Brain microvascular endothelial cell (primary cell): ENCODE results near the gene WNT3.

Experiments used
- DNase-seq: peaks from one replicate; pipeline ENCODE4 v3.0.0-alpha.2; 2020
- H3K27ac ChIP-seq: fragments of 250-450 bp; sonication (Bioruptor Pico); 2 replicates; pipeline ENCODE4 v1.5.1; 2020; ENCODE audit warnings: mild to moderate bottlenecking, moderate library complexity
- H3K27me3 ChIP-seq: fragments of 250-450 bp; sonication (Bioruptor Pico); replicated peaks from 2 replicates; pipeline ENCODE4 v1.5.1; 2020; ENCODE audit warnings: mild to moderate bottlenecking
- H3K36me3 ChIP-seq: fragments of 250-450 bp; sonication (Bioruptor Pico); replicated peaks from 2 replicates; pipeline ENCODE4 v1.5.1; 2020; ENCODE audit warnings: mild to moderate bottlenecking
- H3K4me3 ChIP-seq: 2 replicates; pipeline ENCODE4 v1.5.1; 2011; ENCODE audit warnings: low read depth, mild to moderate bottlenecking, control low read depth, low read length, moderate library complexity
- CTCF ChIP-seq: IDR thresholded peaks from 2 replicates; pipeline ENCODE4 v1.5.1; 2011; ENCODE audit warnings: low read depth, mild to moderate bottlenecking, moderate library complexity, low read length, control low read depth, inconsistent platforms; ENCODE audit errors: missing control alignments
- in situ Hi-C: cut with HindIII; loops from 2 replicates; pipeline ENCODE4 v1.10.0; 2017; ENCODE audit warnings: low sequenced_read_pairs, low pct_ligation_motif_present

Gene WNT3

GRCh38 chr17:46809110-46809571 lies 9.4 kb downstream of the WNT3 start:
- Histone ChIP-seq H3K27me3 (peaks cover 10% of the 10 kb centered on the region), H3K27ac (no peak overlapping the region)

GRCh38 chr17:46805771-46806170 lies 12.7 kb downstream of the WNT3 start:
- in situ Hi-C loops, result no loop called here
- Histone ChIP-seq H3K4me3 (no peak overlapping the region), H3K27me3 (peaks cover 3% of the 10 kb centered on the region), H3K36me3 (no peaks in the 10 kb centered on the region), H3K27ac (no peak overlapping the region)
- no peak for TF ChIP-seq CTCF
- no peak for DNase-seq

More at GRCh38 chr17:46809110-46809571, 9.4 kb downstream of the WNT3 start:
- no peak for DNase-seq
- H3K4me3 ChIP-seq, result no peak overlapping the region
- TF ChIP-seq CTCF, result no peak
- H3K36me3 ChIP-seq, result no peaks in the 10 kb centered on the region
- in situ Hi-C loops, result no loop called here

GRCh38 chr17:46803544-46803943 lies 14.9 kb downstream of the WNT3 start:
- no peak overlapping the region for H3K27ac ChIP-seq
- H3K4me3 ChIP-seq, result no peak overlapping the region
- in situ Hi-C loops, result no loop called here
- peaks cover 3% of the 10 kb centered on the region for H3K27me3 ChIP-seq
- no peaks in the 10 kb centered on the region for H3K36me3 ChIP-seq
- DNase-seq, result no peak
- no peak for TF ChIP-seq CTCF

- no peak for TF ChIP-seq CTCF
- H3K27me3 ChIP-seq, result peaks cover 3% of the 10 kb centered on the region
- DNase-seq, result no peak
- H3K36me3 ChIP-seq, result no peaks in the 10 kb centered on the region
- in situ Hi-C loops, result no loop called here
- no peak overlapping the region for H3K27ac ChIP-seq
- no peak overlapping the region for H3K4me3 ChIP-seq
These were observed 15.7 kb downstream of the WNT3 start for GRCh38 chr17:46802800-46803199.

GRCh38 chr17:46800573-46800972 lies 17.9 kb downstream of the WNT3 start:
- no peak for TF ChIP-seq CTCF
- DNase-seq, result no peak
- Histone ChIP-seq H3K27ac (no peak overlapping the region), H3K4me3 (no peak overlapping the region), H3K27me3 (peaks cover 2% of the 10 kb centered on the region), H3K36me3 (no peaks in the 10 kb centered on the region)
- in situ Hi-C loops, result no loop called here

GRCh38 chr17:46796956-46797530 lies 21.4 kb downstream of the WNT3 start:
- Histone ChIP-seq H3K36me3 (no peaks in the 10 kb centered on the region), H3K27ac (no peak overlapping the region), H3K27me3 (peaks cover 10% of the 10 kb centered on the region), H3K4me3 (no peak overlapping the region)
- no peak for DNase-seq
- in situ Hi-C loops, result no loop called here
- TF ChIP-seq CTCF, result no peak
